Right forelimb (tissue), 1 donor: Measurements from ENCODE around the gene COL1A1.

Experiments used
- DNase-seq: peaks from one replicate; pipeline ENCODE4 v3.0.0-alpha.2; 2018

The COL1A1 gene

GRCh38 chr17:50213026-50214022 lies 11.9 kb upstream of the COL1A1 start:
- DNase-seq, result no peak

GRCh38 chr17:50212121-50212843 lies 10.9 kb upstream of the COL1A1 start:
- no peak for DNase-seq

DNA sequence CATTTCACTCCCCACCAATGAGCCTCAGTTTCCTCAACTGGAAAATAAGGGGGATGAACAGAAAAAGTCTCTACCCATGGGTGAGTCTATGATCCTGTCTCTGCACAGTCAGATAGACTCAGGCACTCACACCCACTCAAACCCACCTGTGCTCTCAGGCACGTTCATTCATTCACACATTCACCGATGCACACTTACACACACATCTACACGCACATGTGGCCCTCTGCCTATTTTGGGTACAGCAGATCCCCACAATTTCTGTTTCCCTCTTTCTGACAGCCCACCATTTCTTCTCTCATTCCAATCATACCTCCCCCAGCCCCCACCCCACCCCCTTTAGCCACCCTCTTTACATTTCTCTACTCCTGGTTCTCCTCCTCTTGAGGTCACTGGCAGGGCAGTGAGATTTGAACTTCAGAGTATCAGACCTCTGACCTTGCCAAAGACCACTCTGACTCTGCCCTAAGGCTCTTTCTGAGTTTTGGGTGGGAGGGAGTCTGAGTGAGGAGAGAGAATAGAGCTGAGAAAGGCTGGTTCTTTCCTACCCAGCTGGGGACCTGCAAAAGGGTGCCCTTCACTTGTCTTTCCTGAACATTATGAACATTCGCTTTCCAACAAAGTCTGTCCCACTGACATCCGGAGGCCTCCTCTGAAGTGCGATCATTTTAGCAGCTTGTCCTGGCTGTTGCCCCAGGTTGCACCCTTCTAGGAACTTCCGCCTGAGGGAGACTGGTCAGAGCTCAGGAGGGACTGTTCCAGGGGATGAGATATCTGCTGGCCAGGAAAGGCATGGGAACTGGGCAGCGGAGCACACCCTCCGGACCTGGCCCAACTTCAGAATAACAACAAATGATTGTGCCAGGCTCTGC lies 10.1 kb upstream of the COL1A1 start:
- no peak for DNase-seq

- peak; percentile 87 for DNase-seq
Measured at GRCh38 chr17:50210240-50211225, 9.1 kb upstream of the COL1A1 start.

DNA sequence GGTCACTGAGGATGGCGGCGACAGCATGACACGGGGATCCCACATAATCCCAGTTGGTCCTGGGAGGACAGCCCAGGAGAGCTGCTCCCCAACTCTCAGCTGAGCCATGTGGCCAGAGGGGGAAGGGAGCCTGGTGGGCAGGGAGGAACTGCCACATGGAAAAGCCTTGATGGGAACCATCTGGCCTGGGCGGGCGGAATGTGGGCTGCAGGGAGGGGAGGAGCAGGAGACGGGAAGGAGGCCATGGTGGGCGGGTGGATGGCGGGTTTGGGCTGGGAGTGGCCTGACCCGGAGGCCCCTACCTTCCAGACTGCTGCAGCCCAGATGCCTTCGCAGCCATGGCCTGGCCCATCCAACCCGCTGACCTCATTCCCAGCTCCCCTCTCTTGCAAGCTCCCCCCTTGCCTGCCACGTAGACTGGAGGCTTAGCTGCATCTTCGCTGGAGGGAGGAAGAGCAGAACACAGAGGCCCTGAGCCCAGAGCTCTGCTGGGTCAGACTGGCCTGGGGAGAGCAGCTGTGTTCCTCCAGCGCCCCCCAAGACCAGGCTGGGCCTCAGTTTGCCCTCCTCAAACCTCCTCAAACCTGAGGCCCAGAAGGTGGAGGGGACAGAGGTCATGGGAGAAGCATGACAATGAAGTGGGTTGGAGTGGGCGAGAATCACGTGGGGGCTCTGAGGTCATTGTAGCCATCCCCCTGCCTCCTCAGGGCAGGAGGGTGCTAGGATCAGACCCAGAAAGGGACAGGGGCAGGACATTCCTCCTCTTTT lies 8.2 kb upstream of the COL1A1 start:
- DNase-seq, result peak; percentile 98

- no peak for DNase-seq
Measured at GRCh38 chr17:50209133-50209471, 7.7 kb upstream of the COL1A1 start.

DNA sequence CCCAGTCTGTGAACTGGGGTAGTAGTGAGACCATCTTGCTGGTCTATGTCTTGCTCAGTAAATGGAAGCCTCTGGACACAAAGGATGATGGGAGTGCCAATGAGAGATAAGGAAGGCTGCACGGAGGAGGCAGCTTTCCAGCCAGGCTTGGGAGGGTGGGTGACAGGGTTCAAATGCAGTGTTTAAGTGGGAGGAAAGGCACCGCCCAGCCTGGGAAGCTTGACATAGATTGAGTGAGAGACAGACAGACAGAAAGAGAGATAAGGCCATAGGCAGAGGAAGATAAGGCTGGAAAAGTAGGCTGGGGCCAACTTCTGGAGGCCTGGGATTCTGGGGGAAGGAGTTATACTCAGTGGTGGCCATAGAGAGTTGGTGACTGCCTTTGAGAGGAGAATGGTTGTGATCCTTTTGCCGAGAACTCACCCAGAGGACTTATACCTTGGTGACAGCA lies 7.2 kb upstream of the COL1A1 start:
- DNase-seq, result no peak

GRCh38 chr17:50207792-50208567 lies 6.5 kb upstream of the COL1A1 start:
- DNase-seq, result no peak

DNA sequence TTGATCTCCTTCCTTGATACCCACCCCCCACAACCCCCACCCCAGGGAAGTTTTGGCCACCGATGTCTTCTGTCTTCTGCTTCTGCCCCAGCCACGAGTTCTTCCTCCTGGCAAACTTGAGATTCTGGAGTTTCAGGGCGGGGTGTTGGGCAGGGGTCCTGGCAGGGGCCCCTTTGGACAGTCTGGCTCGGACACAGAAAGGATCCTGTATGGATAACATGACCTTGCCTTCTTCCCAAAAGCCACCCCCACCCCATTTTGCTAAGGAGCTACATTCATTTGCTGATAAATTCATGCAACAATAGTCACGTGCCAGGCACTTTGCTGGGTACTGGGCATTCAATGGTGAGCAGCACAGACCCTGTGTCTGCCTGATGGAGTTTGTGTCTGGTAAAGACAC lies 5.9 kb upstream of the COL1A1 start:
- DNase-seq, result no peak

GRCh38 chr17:50206604-50207293 lies 5.3 kb upstream of the COL1A1 start:
- peak; percentile 87 for DNase-seq

DNA sequence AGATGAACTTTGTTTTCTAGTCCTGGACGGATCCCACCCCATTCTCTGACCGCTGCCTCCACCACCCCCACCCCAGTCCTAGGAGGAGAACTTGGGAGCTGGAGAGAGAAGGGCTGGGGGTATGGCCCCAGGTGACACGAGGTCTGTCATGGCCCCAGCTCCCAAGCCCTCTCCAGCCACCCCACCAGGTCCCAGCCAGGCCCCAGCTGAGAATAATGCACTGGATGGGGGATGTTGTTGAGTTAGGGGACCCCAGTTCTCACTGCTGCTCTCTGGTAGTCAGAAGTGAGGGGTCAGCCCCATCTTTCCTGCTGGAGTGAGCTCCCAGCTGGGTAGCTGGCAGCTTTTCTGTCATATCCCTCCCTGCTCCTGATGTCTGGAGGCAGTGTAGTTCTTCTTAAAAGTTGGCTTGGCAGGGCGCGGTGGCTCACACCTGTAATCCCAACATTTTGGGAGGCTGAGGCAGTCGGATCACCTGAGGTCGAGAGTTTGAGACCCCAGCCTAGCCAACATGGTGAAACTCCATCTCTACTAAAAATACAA lies 4.6 kb upstream of the COL1A1 start:
- no peak for DNase-seq

- peak; percentile 45 for DNase-seq
Measured at GRCh38 chr17:50205111-50205962, 3.9 kb upstream of the COL1A1 start.

DNA sequence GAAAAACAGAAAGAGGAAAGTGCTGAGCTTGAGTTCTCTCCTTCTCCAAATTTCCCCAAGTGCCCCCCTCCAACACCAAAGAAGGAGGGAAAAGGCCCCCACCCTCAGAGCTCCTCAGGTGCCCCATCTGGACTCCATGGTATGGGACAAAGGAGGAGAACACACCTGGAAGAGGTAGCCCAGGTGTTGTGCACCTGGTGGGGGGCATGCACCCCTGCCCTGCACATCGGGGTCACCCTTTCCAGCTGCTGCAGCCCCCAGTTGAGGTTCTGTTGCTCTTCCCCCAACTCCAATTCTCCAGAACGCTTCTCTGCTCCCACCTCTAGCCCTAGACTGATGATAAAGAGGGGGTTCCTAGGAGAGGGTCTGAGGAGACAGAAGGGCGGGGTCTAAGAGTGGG lies 3.0 kb upstream of the COL1A1 start:
- DNase-seq, result no peak

DNA sequence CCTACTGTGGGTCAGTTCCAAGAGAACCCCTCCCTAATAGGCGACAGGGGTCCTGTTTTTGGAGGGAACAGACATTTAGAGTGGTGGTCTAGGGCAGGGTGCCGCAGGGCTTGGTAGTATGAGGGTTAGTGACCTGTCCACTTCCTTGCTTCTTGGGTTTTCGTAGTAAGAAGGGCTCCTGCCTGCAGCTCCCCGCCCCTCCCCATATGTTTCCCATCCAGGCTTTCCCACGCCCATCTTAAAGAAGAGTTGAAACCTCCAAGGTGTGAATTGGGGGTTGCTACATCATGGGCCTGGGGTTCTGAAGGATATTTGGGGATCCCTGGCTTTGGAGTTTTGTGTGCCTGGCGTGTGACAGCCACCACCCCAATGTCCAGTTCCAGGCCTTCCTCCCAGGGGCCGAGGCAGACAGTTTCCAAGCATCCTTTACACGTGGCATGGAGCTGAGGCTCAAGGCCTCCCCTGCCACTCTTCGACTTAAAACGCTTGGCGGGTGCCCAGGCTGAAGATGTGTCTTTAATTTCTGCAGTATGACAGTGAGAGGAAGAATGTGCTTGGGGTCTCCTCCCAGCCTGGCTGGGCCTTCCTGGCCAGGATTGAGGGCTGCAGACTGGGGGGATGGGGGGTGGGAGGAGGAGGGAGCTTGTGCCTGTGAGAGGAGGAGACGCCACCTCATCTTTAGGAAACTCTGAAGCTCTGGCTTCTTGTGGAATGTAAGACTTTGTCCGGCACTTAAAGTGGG lies 2.3 kb upstream of the COL1A1 start:
- DNase-seq, result peak; percentile 92

DNA sequence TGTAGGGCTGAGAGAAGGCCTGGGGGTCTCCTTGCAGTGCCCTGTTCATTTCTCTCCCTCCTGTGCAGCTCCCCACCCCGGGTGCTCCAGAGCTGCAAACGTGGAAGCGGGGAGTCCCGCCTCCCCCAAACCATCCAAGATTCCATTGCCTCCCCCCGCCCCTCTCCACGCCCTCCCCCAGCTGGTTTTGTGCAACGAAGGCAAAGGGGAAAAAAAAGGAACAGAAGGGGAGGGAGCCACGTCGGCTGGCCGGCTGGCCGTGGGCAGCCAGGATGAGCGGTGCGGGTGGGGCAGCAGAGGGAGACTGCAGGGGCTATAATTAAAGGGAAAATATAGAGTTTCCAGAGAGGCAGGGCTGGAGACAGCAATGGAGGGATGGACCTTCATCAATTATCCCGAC lies 1.7 kb upstream of the COL1A1 start:
- DNase-seq, result peak; percentile 90

- peak; percentile 95 for DNase-seq
Measured at GRCh38 chr17:50200457-50201275, 765 bp downstream of the COL1A1 start.
